ENCODE results near the gene KLRD1.
"Not testable (repeated sequence)": the region's sequence is repeated elsewhere in the genome, so short reads cannot be mapped to it uniquely, and the experiment has no call there.

Gene KLRD1

GRCh38 chr12:10368206-10369171 is 60.8 kb downstream of the KLRD1 start:
- DNase-seq (ENCODE audit: low read depth): no peak

GRCh38 chr12:10369557-10370415 is 62.1 kb downstream of the KLRD1 start:
- DNase-seq (ENCODE audit: low read depth): no peak

DNA sequence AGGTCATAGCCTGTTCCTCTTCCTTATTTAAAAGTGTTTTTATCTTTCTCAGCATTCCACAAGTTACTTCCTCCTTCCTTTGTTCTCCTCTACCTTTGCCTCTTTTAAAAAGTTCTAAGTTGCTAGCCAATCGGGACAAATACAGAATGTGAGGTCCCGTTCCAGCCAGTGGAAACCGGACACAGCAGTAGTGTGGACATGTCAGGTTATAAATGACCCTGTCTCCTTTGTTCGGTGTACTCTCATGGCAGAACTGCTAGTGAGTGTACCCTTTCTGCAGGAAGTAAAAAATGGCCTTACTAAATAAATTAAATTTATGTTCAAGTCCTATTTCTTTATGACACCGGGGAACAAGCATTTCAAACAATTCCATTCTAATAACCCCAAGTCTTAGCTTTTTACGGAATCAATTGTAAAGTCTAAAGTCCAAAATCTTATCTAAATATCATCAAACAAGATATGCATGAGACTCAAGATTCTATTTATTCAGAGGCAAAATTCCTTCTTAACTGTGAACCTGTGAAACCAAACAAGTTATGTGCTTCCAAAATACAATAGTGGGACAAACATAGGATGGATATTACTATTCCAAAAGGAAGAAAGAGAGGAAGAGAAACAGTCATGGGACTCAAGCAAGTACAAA is 64.3 kb downstream of the KLRD1 start:
- not testable (repeated sequence) for DNase-seq (ENCODE audit: low read depth)

DNA sequence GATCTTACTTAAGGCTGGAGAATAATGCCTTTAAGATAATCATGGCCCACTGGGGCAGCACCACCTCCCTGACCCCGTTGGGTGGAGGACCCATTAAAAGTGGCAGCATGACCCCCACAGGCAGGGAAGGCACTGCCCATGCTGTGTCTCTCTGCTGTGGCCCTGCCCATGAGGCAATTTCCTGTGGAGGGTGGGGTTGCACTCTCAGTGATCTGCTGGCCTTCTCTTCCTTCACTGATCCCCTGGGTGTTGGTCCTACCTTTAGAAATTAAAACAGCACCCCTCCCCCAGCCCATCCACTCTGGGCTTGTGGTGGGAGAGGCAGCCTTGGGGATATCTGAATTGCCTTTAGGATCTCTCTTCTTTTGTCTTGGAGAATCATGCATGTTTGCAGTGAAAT is 64.9 kb downstream of the KLRD1 start:
- no peak for DNase-seq (ENCODE audit: low read depth)

GRCh38 chr12:10374624-10375018 is 67.0 kb downstream of the KLRD1 start:
- DNase-seq (ENCODE audit: low read depth): no peak

DNA sequence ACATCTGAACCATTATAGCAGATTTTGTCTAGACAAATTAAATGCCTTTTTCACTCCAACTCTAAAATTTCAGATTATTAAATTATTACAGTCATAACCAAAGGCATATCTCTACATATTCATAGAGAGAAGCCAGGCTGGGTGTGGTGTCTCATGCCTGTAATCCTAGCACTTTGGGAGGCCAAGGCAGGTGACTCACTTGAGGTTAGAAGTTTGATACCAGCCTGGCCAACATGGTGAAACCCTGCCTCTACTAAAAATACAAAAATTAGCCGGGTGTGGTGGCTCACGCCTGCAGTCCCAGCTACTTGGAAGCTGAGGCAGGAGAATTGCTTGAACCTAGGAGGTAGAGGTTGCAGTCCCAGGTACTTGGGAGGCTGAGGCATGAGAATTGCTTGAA is 71.1 kb downstream of the KLRD1 start:
- DNase-seq (ENCODE audit: low read depth): not testable (repeated sequence)
